H9 (cell line): ENCODE measurements around the gene MACROD1. TPM values are rescaled to one million over a fixed set of nuclear protein-coding genes. Genes with fewer than 3 reads are reported as not detected.

ENCODE experiments used
- DNase-seq: peaks from one replicate; pipeline ENCODE4 v3.0.0-alpha.2; 2017
- H2AFZ ChIP-seq: one replicate; pipeline ENCODE4 v1.6.1; 2013; ENCODE audit warnings: mild to moderate bottlenecking, low read length, control low read depth, moderate library complexity
- H2AK5ac ChIP-seq: 2 replicates; pipeline ENCODE4 v1.6.1; 2013; ENCODE audit warnings: low read length, control low read depth, mixed read lengths; ENCODE audit not compliant: insufficient read length
- H2BK120ac ChIP-seq: one replicate; pipeline ENCODE4 v1.6.1; 2013; ENCODE audit warnings: low read depth, mild to moderate bottlenecking, low read length, control low read depth, inconsistent platforms; ENCODE audit not compliant: poor library complexity, severe bottlenecking
- H2BK12ac ChIP-seq: 2 replicates; pipeline ENCODE4 v1.6.1; 2013; ENCODE audit warnings: low read length, control low read depth, mixed read lengths, low read depth; ENCODE audit not compliant: insufficient read length
- H2BK15ac ChIP-seq: 2 replicates; pipeline ENCODE4 v1.6.1; 2013; ENCODE audit warnings: low read depth, low read length, control low read depth
- H2BK20ac ChIP-seq: one replicate; pipeline ENCODE4 v1.6.1; 2013; ENCODE audit warnings: low read depth, mild to moderate bottlenecking, low read length, control low read depth, inconsistent platforms; ENCODE audit not compliant: poor library complexity, severe bottlenecking
- H2BK5ac ChIP-seq: 2 replicates; pipeline ENCODE4 v1.6.1; 2013; ENCODE audit warnings: low read length, control low read depth, mixed read lengths; ENCODE audit not compliant: insufficient read length
- H3K14ac ChIP-seq: 2 replicates; pipeline ENCODE4 v1.6.1; 2013; ENCODE audit warnings: low read length, control low read depth; ENCODE audit not compliant: insufficient read depth
- H3K18ac ChIP-seq: 2 replicates; pipeline ENCODE4 v1.6.1; 2013; ENCODE audit warnings: low read depth, mild to moderate bottlenecking, mixed read lengths, low read length, control low read depth; ENCODE audit not compliant: insufficient read length
- H3K23ac ChIP-seq: 2 replicates; pipeline ENCODE4 v1.6.1; 2013; ENCODE audit warnings: low read length, control low read depth, mixed read lengths, low read depth; ENCODE audit not compliant: insufficient read length
- H3K23me2 ChIP-seq: 2 replicates; pipeline ENCODE4 v1.6.1; 2013; ENCODE audit warnings: low read depth, mild to moderate bottlenecking, mixed read lengths, low read length, control low read depth; ENCODE audit not compliant: insufficient read length, poor library complexity, severe bottlenecking
- H3K27ac ChIP-seq: 2 replicates; pipeline ENCODE4 v1.5.1; 2013; ENCODE audit warnings: low read length, control low read depth, mixed read lengths, low read depth; ENCODE audit not compliant: insufficient read length
- H3K27me3 ChIP-seq: 2 replicates; pipeline ENCODE4 v1.6.1; 2013; ENCODE audit warnings: low read length, control low read depth, inconsistent platforms; ENCODE audit not compliant: insufficient read depth
- H3K4ac ChIP-seq: 2 replicates; pipeline ENCODE4 v1.6.1; 2013; ENCODE audit warnings: low read depth, mild to moderate bottlenecking, control low read depth, inconsistent platforms, low read length, moderate library complexity
- H3K4me1 ChIP-seq: 2 replicates; pipeline ENCODE4 v1.6.1; 2013; ENCODE audit warnings: low read length, control low read depth, inconsistent platforms; ENCODE audit not compliant: insufficient read depth
- H3K4me2 ChIP-seq: 2 replicates; pipeline ENCODE4 v1.6.1; 2013; ENCODE audit warnings: low read length, control low read depth, mixed read lengths; ENCODE audit not compliant: insufficient read length, insufficient read depth
- H3K56ac ChIP-seq: 2 replicates; pipeline ENCODE4 v1.6.1; 2013; ENCODE audit warnings: low read depth, mild to moderate bottlenecking, mixed read lengths, low read length, control low read depth; ENCODE audit not compliant: insufficient read length
- H3K79me1 ChIP-seq: 2 replicates; pipeline ENCODE4 v1.6.1; 2013; ENCODE audit warnings: low read depth, mild to moderate bottlenecking, moderate library complexity, low read length, control low read depth, inconsistent platforms; ENCODE audit not compliant: insufficient read depth, poor library complexity, severe bottlenecking
- H3K79me2 ChIP-seq: 2 replicates; pipeline ENCODE4 v1.6.1; 2013; ENCODE audit warnings: low read length, control low read depth, inconsistent platforms; ENCODE audit not compliant: insufficient read depth
- H3K9ac ChIP-seq: 2 replicates; pipeline ENCODE4 v1.6.1; 2013; ENCODE audit warnings: low read length, control low read depth, mixed read lengths; ENCODE audit not compliant: insufficient read length; ENCODE audit errors: extremely low read depth
- H3K9me3 ChIP-seq: one replicate; pipeline ENCODE4 v1.6.1; 2013; ENCODE audit warnings: low read depth, low read length, inconsistent platforms; ENCODE audit not compliant: control insufficient read depth
- H3T11ph ChIP-seq: one replicate; pipeline ENCODE4 v1.6.1; 2013; ENCODE audit warnings: mild to moderate bottlenecking, low read length, control low read depth, inconsistent platforms
- H4K20me1 ChIP-seq: one replicate; pipeline ENCODE4 v1.6.1; 2013; ENCODE audit not compliant: control insufficient read depth, insufficient read length, insufficient read depth
- H4K5ac ChIP-seq: 2 replicates; pipeline ENCODE4 v1.6.1; 2013; ENCODE audit warnings: low read depth, mild to moderate bottlenecking, mixed read lengths, low read length, control low read depth; ENCODE audit not compliant: insufficient read length
- H4K8ac ChIP-seq: replicated peaks from 2 replicates; pipeline ENCODE4 v1.6.1; 2013; ENCODE audit warnings: low read length, control low read depth, mixed read lengths, low read depth; ENCODE audit not compliant: insufficient read length
- H4K91ac ChIP-seq: 2 replicates; pipeline ENCODE4 v1.6.1; 2013; ENCODE audit warnings: low read depth, mild to moderate bottlenecking, moderate library complexity, mixed read lengths, low read length, control low read depth; ENCODE audit not compliant: insufficient read length
- H3K27ac Mint-ChIP-seq, 3 experiments: 2 replicates in 2 of 3; 3 replicates in 1 of 3; pipeline ENCODE4 v1.8.0; 2020 to 2021; ENCODE audit warnings: mixed read lengths in 3 of 3, mild to moderate bottlenecking in 1 of 3, moderate library complexity in 1 of 3
- H3K27me3 Mint-ChIP-seq: 2 replicates; pipeline ENCODE4 v1.8.0; 2021; ENCODE audit warnings: low read depth, mild to moderate bottlenecking, moderate library complexity, mixed read lengths
- H3K36me3 Mint-ChIP-seq, 3 experiments: 2 replicates in 2 of 3; 3 replicates in 1 of 3; pipeline ENCODE4 v1.8.0; 2020 to 2021; ENCODE audit warnings: low read depth in 3 of 3, mixed read lengths in 3 of 3; ENCODE audit not compliant: insufficient read depth in 1 of 3
- H3K4me1 Mint-ChIP-seq, 2 experiments: 2 replicates each; pipeline ENCODE4 v1.8.0; 2020; ENCODE audit warnings: mixed read lengths in 2 of 2
- H3K4me3 Mint-ChIP-seq, 2 experiments: 2 replicates in 1 of 2; 3 replicates in 1 of 2; pipeline ENCODE4 v1.8.0; 2020 to 2021; ENCODE audit warnings: mild to moderate bottlenecking in 2 of 2, mixed read lengths in 2 of 2, moderate library complexity in 1 of 2
- H3K9me3 Mint-ChIP-seq, 2 experiments: 2 replicates in 1 of 2; 3 replicates in 1 of 2; pipeline ENCODE4 v1.8.0; 2020; ENCODE audit warnings: mild to moderate bottlenecking in 2 of 2, mixed read lengths in 2 of 2, moderate library complexity in 1 of 2
- WGBS: extraction: QIAGEN DNeasy Blood & Tissue Kit; methylation state at CpG from one replicate; pipeline ENCODE4 v1.1.7; 2013; ENCODE audit warnings: missing lambda C conversion rate, low lambda C conversion rate, mixed read lengths; ENCODE audit not compliant: insufficient read length; ENCODE audit errors: extremely low coverage; 5-methylcytosine and 5-hydroxymethylcytosine counted together
- total RNA-seq: library from RNA; stranded (reverse); gene quantifications from 2 replicates; pipeline ENCODE4 v1.2.1, GENCODE V29; 2021
- TF ChIP-seq, protein P1 (sequence below): fragments of 200-600 bp; sonication (generic); conservative IDR thresholded peaks from 3 replicates; pipeline ENCODE4 v1.8.0; 2021; ENCODE audit warnings: antibody characterized with exemption, mild to moderate bottlenecking

The MACROD1 gene
- total RNA-seq, 1 experiment from 2014 or later: 21.2 TPM

DNA sequence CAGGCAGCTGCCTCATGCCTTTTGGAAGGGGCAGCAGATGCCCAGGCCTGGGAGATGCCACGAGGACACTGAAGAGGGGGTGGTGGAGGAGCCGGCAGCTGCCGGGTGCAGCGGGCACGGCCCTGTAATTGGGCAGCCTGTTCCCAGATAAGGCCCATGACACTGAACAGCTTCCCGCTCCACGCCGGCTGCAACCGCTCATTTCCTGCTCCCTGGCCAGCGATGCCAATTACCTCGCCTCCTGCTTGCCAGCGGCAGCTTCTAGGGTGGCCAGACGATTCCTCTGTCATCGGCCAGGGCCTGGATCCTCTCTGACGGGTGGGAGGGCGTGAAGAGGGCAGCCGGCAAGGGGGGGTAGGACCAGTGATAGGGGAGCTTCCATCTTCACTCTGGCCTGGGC is 107.4 kb downstream of the MACROD1 start:
- no peak overlapping the region for H3K4ac ChIP-seq
- Mint-ChIP-seq H3K4me3 (no peak overlapping the region), H3K36me3 (no peaks in the 10 kb centered on the region), H3K27me3 (peaks cover 88% of the 10 kb centered on the region), H3K4me1 (peaks cover 24 to 30% of the 10 kb centered on the region in 2 experiments), H3K9me3 (no peaks in the 10 kb centered on the region; a peak in 1 of 5 replicates), H3K27ac (no peak overlapping the region)
- no peak for DNase-seq
- no peak overlapping the region for H3T11ph ChIP-seq
- H3K23ac ChIP-seq: no peak overlapping the region
- no peak overlapping the region for H3K4me2 ChIP-seq
- H4K5ac ChIP-seq: no peak overlapping the region
- H3K9ac ChIP-seq: no peak overlapping the region
- TF ChIP-seq, protein P1, sequence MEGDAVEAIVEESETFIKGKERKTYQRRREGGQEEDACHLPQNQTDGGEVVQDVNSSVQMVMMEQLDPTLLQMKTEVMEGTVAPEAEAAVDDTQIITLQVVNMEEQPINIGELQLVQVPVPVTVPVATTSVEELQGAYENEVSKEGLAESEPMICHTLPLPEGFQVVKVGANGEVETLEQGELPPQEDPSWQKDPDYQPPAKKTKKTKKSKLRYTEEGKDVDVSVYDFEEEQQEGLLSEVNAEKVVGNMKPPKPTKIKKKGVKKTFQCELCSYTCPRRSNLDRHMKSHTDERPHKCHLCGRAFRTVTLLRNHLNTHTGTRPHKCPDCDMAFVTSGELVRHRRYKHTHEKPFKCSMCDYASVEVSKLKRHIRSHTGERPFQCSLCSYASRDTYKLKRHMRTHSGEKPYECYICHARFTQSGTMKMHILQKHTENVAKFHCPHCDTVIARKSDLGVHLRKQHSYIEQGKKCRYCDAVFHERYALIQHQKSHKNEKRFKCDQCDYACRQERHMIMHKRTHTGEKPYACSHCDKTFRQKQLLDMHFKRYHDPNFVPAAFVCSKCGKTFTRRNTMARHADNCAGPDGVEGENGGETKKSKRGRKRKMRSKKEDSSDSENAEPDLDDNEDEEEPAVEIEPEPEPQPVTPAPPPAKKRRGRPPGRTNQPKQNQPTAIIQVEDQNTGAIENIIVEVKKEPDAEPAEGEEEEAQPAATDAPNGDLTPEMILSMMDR: no peak
- no peak overlapping the region for H2BK12ac ChIP-seq
- no peaks in the 10 kb centered on the region for H3K79me1 ChIP-seq
- no peak overlapping the region for H2AFZ ChIP-seq
- H2BK15ac ChIP-seq: no peak overlapping the region
- no peaks in the 10 kb centered on the region for H3K9me3 ChIP-seq
- peaks cover 22% of the 10 kb centered on the region; the same call in 1 of the 2 replicates for H3K27me3 ChIP-seq
- no CpG with 5 or more reads among the region's 17 CpGs for WGBS
- no peak overlapping the region for H3K18ac ChIP-seq
- no peak overlapping the region for H2AK5ac ChIP-seq
- no peaks in the 10 kb centered on the region for H4K20me1 ChIP-seq
- no peak overlapping the region for H2BK120ac ChIP-seq
- H2BK20ac ChIP-seq: no peak overlapping the region
- H3K23me2 ChIP-seq: peaks cover 10% of the 10 kb centered on the region
- no peaks in the 10 kb centered on the region for H3K79me2 ChIP-seq
- no peak overlapping the region for H3K56ac ChIP-seq
- H3K4me1 ChIP-seq: no peaks in the 10 kb centered on the region
- H3K27ac ChIP-seq: no peak overlapping the region
- no peak overlapping the region for H4K91ac ChIP-seq
- H2BK5ac ChIP-seq: no peak overlapping the region
- H3K14ac ChIP-seq: no peak overlapping the region
- H4K8ac ChIP-seq: no peak overlapping the region
